ENCODE data around the gene NFIC. TPM values are rescaled to one million over a fixed set of nuclear protein-coding genes. Genes with fewer than 3 reads are reported as not detected.

NFIC gene
- total RNA-seq, 1 donor = 42.7 TPM

GRCh38 chr19:3455393-3455955, 89.1 kb downstream of the NFIC start:
- no peak for DNase-seq (ENCODE audit: low read depth)
- no peak for TF ChIP-seq CTCF (IDR thresholded peaks at IDR 0.05; ENCODE audit: insufficient read depth, low read depth, low read length)
- H3K4me3 ChIP-seq (ENCODE audit: low read depth, low read length) = no peak overlapping the region

DNA sequence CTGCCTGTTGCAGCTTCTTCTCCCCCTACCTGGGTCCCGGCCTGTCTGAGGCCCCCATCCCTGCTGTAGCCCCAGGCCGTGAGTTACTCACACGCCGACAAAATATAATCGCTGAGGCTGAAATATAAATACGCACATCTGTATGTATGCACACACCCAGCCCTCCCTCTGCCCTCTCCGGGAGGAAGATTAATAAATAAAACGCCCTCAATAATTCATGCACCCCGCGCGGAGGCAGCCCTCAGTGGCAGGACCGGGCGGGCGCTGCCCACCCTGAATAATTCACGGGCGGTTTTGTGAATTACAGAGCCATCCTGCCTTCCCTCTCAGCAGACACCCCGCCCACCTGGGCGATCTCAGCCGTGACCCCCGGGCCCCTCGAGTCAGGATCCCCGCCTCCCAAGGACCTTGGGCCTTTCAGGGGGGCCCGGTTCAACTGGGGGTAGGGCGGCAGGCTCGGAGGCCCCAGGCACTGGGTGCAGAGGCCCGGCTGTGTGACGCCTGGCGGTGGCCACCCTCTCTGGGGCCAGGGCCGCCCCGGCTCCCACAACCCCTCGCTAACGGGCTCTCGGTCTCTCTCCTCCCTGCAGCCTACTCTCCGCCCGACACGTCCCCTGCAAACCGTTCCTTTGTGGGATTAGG, 89.7 kb downstream of the NFIC start:
- TF ChIP-seq CTCF (IDR thresholded peaks at IDR 0.05; ENCODE audit: insufficient read depth, low read depth, low read length) = no peak
- DNase-seq (ENCODE audit: low read depth) = no peak
- H3K4me3 ChIP-seq (ENCODE audit: low read depth, low read length) = no peak overlapping the region

- TF ChIP-seq CTCF (IDR thresholded peaks at IDR 0.05; ENCODE audit: insufficient read depth, low read depth, low read length) = no peak
- H3K4me3 ChIP-seq (ENCODE audit: low read depth, low read length) = no peak overlapping the region
- DNase-seq (ENCODE audit: low read depth) = no peak
These were observed 90.6 kb downstream of the NFIC start for GRCh38 chr19:3456925-3457527.

DNA sequence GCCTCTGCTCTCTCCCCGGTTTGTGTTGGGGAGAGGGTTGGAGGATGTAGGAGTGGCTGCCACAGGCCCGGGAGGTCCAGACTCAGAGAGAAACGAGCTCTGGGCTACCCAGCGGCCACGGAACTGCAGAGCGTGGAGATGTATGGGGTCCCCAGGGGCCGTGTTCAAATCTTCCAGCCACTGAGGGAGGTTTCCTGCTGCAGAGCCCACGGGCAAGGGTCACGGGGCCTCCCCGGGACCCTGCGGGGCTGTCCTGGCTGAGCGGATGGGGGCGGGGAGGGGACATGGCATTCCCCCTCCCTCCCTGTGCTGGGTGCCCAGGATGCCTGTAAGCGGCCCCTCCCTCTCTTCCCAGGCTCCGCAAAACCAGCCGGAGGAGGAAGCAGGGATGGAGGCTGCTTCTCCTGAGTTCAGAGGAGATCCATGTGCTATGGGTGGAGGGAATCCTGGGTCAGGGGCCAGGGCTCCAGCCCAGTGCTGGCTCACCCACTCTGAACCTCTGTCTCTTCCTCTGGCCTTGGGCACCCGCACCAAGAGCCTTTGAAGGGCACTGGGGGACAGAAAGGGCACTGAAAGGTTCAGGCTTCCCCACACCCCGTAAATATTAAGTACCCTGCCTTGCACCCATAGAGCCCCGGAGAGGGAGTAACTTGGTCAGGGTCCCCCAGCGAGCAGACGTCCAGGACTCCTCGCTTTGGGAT, 91.3 kb downstream of the NFIC start:
- DNase-seq (ENCODE audit: low read depth) = peak; percentile 41
- no peak overlapping the region for H3K4me3 ChIP-seq (ENCODE audit: low read depth, low read length)
- TF ChIP-seq CTCF (IDR thresholded peaks at IDR 0.05; ENCODE audit: insufficient read depth, low read depth, low read length) = no peak

DNA sequence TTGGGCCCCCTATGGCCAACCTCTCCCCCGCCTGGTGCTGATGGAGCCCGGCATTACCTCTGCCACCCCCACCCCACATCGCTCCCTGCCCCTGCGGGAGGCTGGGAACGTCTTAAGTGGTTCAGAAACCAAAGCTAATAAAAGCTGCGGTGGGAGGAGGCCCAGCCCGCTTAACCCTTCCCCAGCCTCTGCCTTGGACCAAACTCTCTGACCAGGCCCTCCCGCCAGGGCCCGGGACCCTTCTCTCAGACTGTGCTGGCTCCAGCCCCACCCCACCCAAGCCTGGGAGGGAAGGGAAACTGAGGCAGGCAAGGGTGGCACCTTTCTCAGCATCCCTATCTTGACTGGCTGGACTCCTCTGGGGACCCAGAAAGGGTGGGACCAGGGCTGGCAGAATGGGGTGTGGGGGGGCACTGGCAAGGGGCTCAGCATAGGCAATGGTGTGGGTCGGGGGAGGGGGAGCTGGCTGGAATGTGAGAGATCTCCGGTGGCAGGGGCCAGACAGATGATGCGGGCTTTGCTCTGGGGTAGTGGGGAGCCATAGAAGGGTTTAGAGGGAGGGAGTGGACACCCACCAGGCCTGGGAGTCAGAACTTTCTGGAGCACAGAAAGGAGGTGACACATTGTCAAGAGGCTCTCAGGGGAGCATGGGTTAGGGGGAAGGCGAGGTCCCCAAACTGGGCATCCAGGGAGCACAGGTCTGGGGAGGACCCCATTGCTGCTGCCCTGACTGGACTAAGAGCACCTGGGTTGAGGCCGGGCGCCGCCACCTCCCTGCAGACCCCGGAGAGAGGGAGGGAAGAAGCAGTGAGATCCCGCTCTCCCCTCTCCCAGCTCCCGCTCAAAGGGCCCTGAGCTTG, 92.1 kb downstream of the NFIC start:
- TF ChIP-seq CTCF (IDR thresholded peaks at IDR 0.05; ENCODE audit: insufficient read depth, low read depth, low read length) = no peak
- DNase-seq (ENCODE audit: low read depth) = peak; percentile 80
- no peak overlapping the region for H3K4me3 ChIP-seq (ENCODE audit: low read depth, low read length)

Data from fibroblast of villous mesenchyme (primary cell).